ACC112 (cell line): ENCODE data around the gene CNKSR3.

Source experiments
- H2AFZ ChIP-seq: fragments of 200-600 bp; sonication (generic); one replicate; pipeline ENCODE4 v1.6.0; 2017; ENCODE audit warnings: antibody characterized with exemption, low read length; ENCODE audit not compliant: unreplicated experiment
- H3K27ac ChIP-seq: fragments of 200-600 bp; sonication (generic); 2 replicates; pipeline ENCODE4 v1.5.1; 2014; ENCODE audit warnings: low read depth, mild to moderate bottlenecking, antibody characterized with exemption, low read length, moderate library complexity
- H3K27me3 ChIP-seq: fragments of 200-600 bp; sonication (generic); 2 replicates; pipeline ENCODE4 v1.6.1; 2014; ENCODE audit warnings: mild to moderate bottlenecking, antibody characterized with exemption, low read length, moderate library complexity, mixed read lengths; ENCODE audit not compliant: insufficient read depth
- H3K36me3 ChIP-seq: fragments of 200-600 bp; sonication (generic); 2 replicates; pipeline ENCODE4 v1.6.1; 2016; ENCODE audit warnings: mild to moderate bottlenecking, antibody characterized with exemption, low read length, moderate library complexity, mixed read lengths; ENCODE audit not compliant: insufficient read depth
- H3K4me1 ChIP-seq: fragments of 200-600 bp; sonication (generic); one replicate; pipeline ENCODE4 v1.6.1; 2016; ENCODE audit warnings: low read length, mixed read lengths; ENCODE audit not compliant: insufficient read depth, unreplicated experiment, control insufficient read depth
- H3K4me3 ChIP-seq: fragments of 200-600 bp; sonication (generic); 2 replicates; pipeline ENCODE4 v1.5.1; 2014; ENCODE audit warnings: mild to moderate bottlenecking, low read depth, low read length
- H3K79me2 ChIP-seq: fragments of 200-600 bp; sonication (generic); one replicate; pipeline ENCODE4 v1.6.0; 2016; ENCODE audit warnings: low read length; ENCODE audit not compliant: control insufficient read depth, unreplicated experiment, insufficient read depth

Gene CNKSR3

DNA sequence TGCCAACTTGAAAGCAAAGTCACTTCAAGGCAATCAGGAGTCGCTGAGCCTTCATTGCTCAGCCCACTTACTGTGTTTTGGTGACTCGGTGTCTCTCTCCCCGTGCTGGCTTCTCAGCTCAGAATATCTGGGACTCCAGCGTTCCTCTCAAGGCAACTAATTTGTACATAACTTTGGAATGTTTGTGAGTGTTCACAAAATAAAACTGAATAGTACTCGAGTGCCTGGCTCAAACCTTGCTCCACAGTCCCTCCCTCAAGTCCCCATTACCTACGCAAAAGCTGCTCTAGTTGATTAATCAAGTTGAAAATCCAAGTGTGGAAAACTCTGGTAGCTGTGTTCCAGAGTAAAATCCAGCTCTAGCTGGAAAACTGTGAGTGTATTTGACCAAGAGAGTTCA is 162.5 kb downstream of the CNKSR3 start:
- no peak overlapping the region for H3K27ac ChIP-seq
- no peaks in the 10 kb centered on the region for H3K4me1 ChIP-seq
- no peak overlapping the region for H2AFZ ChIP-seq
- no peak overlapping the region for H3K4me3 ChIP-seq
- H3K36me3 ChIP-seq: no peaks in the 10 kb centered on the region
- peaks cover 9% of the 10 kb centered on the region; the same call in 1 of the 2 replicates for H3K27me3 ChIP-seq
- H3K79me2 ChIP-seq: no peaks in the 10 kb centered on the region

DNA sequence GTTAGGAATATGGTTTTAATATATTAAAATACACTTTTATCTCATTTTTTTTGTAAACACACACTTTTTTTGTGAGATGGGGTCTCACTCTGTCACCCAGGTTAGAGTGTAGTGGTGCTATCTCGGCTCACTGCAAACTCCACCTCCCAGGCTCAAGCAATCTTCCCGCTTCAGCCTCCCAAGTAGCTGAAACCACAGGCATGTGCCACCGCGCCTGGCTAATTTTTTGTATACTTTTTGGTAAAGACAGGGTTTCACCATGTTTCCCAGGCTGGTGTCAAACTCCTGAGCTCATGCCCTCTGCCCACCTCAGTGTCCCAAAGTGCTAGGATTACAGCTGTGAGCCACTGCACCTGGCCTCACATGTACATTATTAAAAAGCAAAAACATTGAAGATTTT is 164.7 kb downstream of the CNKSR3 start:
- Histone ChIP-seq H3K79me2 (no peaks in the 10 kb centered on the region), H3K4me3 (no peak overlapping the region), H3K36me3 (no peaks in the 10 kb centered on the region), H3K27ac (no peak overlapping the region), H3K4me1 (no peaks in the 10 kb centered on the region), H2AFZ (no peak overlapping the region), H3K27me3 (peaks cover 9% of the 10 kb centered on the region; the same call in 1 of the 2 replicates)

DNA sequence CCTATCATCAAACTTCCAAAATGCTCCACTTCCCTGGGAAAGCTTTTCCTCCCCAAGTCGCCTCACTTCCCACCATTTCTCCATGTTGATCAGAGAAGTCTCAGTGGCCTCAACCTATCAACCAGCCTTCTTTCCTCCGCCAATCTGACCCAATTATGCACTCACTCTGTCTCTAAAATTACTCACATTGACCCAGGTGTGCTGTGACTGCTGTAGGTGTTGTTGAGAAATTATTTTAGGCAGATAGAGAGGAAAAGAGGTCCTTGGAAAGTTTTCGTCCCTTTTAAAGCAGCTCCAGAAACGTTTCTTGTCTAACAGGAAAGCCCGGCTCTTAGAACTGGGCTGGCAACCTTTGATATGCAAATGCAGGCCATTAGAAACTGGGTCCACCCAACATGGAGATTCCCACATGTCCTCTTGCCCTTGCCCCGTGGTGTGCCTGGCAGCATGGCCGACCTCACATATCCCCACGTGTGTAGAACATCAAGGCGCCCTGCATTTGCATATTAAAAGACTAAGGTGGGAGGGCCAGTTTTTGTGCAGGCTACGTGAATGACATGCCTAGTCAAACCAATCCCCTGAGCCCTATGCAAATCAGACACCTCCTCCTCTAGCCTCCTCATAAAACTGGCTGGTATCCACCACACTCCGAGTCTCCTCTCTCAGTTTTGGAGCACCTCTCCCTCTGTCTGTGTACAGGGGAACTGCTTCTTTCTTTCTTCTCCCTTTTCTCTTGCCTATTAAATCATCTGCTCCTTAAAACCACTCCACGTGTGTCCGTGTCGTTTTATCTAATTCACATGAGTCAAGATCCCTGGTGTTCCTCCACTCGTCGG is 166.8 kb downstream of the CNKSR3 start:
- Histone ChIP-seq H3K27ac (no peak overlapping the region), H3K27me3 (peaks cover 9% of the 10 kb centered on the region; the same call in 1 of the 2 replicates), H2AFZ (no peak overlapping the region), H3K36me3 (no peaks in the 10 kb centered on the region), H3K79me2 (no peaks in the 10 kb centered on the region), H3K4me3 (no peak overlapping the region), H3K4me1 (no peaks in the 10 kb centered on the region)

DNA sequence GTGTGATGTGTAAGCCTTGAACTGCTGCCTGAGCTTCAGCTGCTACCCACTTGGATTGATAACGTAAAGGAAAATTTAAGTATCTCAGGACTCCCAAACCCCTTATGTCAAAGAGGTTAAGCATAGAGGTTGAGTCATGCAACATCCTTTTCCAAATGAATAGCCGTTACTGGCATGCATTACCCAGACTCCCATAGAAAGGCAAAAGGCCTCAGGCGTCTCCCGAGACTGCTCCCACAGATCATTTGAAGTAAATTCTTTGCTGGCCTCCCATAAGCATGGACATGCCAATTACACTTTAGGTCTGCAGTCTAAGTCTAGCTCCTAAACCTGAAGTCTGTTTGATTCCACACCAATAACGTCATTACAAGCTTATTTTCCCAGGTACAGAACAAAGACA is 168.6 kb downstream of the CNKSR3 start:
- no peaks in the 10 kb centered on the region for H3K36me3 ChIP-seq
- no peak overlapping the region for H3K27ac ChIP-seq
- H3K4me3 ChIP-seq: no peak overlapping the region
- no peak overlapping the region for H2AFZ ChIP-seq
- peaks cover under 1% of the 10 kb centered on the region; the same call in 1 of the 2 replicates for H3K27me3 ChIP-seq
- H3K79me2 ChIP-seq: no peaks in the 10 kb centered on the region
- H3K4me1 ChIP-seq: no peaks in the 10 kb centered on the region

DNA sequence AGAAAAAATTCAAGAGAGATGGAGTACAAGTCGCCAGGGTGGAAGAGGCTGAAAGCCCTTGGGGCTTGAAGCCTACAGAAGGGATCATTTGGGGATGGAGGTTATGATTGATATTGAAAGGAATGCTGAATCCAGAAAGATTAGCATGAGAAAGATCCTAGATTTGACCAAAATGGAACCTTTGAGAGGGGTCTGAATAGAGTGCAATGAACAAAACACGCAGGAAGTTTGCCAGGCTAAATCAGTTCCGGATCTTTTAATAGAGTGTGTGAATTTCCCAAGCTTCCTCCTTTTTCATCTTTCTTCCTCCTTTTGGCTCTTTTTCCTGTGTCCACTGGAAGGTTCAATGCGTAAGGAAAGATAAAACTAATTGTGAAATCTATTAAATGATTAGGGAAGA is 169.1 kb downstream of the CNKSR3 start:
- H3K4me1 ChIP-seq: no peaks in the 10 kb centered on the region
- no peak overlapping the region for H3K4me3 ChIP-seq
- no peak overlapping the region for H2AFZ ChIP-seq
- H3K27ac ChIP-seq: no peak overlapping the region
- no peaks in the 10 kb centered on the region for H3K36me3 ChIP-seq
- no peaks in the 10 kb centered on the region for H3K79me2 ChIP-seq
- no peaks in the 10 kb centered on the region for H3K27me3 ChIP-seq
